Ramos (cell line): ENCODE data around the gene CNN1.

Experiments
- in situ Hi-C: fragments of 300-500 bp; cut with MboI; formaldehyde crosslinking; loops from one replicate; pipeline ENCODE4 v1.14.3; 2022; ENCODE audit warnings: low sequenced_read_pairs; ENCODE audit not compliant: unreplicated experiment

CNN1 gene

DNA sequence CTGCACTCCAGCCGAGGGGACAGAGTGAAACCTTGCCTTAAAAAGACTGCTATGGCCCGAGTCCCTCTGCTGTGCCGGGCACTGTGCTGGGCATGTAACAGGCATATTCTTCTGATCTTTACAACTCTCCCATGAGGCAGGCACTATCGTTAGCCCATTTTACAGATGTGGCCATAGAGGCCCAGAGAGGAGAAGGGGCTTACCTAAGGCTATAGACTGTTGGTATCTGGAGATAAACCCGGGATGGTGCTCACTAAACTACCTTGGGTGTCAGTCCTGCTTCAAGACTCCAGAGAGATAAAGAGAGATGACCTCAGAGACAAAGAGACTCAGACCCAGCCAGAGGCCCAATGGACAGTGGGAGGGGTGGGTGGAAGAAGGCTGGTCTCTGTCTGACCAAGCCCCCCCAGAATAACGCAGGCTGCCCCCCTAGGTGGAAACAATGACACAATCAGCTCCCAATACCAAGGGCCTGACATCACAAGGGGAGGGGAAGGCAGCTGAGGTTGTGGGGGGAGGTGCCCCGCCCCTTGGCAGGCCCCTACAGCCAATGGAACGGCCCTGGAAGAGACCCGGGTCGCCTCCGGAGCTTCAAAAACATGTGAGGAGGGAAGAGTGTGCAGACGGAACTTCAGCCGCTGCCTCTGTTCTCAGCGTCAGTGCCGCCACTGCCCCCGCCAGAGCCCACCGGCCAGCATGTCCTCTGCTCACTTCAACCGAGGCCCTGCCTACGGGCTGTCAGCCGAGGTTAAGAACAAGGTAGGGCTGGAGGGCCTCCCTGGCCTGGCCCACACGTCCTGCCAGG is at the start of gene CNN1:
Gene CNN1, plus strand, starts transcription at position 620 of the 805 bp plus-strand sequence. Its CDS starts 77 bp downstream, at position 697.
- in situ Hi-C loops, result no loop called here

DNA sequence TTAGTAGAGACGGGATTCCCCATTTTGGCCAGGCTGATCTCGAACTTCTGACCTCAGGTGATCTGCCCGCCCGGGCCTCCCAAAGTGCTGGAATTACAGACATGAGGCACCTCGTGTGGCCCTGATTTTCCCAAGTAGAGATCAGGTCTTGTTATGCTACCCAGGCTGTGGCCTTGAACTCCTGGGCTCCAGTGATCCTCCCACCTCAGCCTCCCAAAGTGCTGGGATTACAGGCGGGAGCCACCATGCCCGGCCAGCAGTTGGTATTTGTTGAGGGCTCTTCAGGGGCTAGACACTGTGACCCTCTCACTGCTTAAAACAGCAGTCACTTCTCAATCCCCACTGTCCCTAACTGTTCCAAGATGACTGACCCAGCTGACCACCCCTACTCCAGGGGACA is 49.3 kb upstream of the CNN1 start:
- in situ Hi-C loops, result no loop called here

DNA sequence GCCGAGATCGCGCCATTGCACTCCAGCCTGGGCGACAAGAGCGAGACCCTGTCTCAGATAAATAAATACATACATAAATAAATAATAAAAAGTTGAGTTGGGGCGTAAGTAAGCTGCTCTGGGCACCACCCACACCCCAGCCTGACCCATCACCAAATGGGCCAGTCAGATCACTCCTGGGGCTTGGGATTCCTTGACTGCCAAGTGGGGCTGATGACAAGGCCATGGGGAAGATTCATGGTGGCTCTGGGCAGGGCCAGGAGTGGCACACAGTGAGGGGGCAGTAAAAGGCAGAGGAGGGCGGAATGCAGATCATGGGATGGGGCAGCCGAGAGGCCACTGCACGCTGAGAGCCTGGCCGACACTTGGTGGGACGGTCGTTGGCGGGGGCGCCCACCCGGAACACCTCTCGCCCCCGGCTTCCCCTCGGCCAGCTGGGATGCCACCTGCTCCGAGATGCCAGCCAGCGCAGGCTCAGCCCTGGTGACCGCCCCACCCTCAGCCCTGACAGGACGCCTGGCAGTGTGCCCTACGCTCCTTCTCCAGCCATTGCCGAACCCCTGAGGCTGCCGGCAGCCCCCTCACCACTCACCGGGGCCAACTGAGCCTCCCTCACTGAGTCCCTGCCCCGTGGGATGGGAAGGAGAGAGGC is 43.9 kb upstream of the CNN1 start:
- in situ Hi-C loops, result loop anchor here (5.0 kb wide), 1 partner anchor 93 kb away; no protein-coding TSS in a partner anchor

DNA sequence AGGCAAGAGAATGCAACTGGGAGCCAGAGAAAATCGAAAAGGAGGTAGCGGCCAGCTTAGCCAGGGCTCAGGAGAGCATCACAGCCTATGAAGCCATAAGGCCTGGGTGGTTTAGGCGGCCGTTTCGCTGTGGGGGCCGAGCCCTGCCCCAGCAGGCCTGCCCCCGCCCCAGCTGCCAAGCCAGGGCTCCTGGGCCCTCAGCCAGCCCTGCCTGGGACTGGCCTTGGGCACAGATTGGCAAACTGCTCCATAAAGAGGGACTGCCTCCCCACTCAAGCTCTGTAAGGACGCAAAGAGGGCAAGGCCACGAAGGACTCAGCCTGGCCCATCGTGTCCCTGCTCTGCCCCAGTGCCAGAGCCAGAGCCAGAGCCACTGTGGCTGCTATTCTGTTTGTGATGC is 43.2 kb upstream of the CNN1 start:
- in situ Hi-C loops, result loop anchor here (5.0 kb wide), 1 partner anchor 92 kb away; no protein-coding TSS in a partner anchor

DNA sequence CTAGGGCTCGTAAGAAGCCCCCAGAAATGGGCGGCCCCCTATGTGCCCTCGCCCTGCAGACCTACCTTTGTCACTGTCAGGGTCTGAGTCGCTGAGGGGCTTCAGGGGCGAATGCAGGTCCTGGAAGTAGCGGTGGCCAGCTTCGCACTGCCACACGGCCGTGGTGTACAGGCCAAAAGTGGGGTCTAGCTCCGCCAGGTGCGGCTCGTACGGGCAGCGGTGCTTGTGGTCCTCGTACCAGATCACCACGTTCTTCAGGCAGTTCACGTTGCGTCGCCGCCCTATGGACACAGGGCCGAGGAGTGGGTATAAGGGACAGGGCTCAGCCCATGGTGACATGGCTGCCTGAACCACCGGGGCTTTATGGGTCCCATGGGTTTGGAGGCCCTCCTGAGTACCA is 42.8 kb upstream of the CNN1 start:
- in situ Hi-C loops, result loop anchor here (5.0 kb wide), 1 partner anchor 91 kb away; no protein-coding TSS in a partner anchor

DNA sequence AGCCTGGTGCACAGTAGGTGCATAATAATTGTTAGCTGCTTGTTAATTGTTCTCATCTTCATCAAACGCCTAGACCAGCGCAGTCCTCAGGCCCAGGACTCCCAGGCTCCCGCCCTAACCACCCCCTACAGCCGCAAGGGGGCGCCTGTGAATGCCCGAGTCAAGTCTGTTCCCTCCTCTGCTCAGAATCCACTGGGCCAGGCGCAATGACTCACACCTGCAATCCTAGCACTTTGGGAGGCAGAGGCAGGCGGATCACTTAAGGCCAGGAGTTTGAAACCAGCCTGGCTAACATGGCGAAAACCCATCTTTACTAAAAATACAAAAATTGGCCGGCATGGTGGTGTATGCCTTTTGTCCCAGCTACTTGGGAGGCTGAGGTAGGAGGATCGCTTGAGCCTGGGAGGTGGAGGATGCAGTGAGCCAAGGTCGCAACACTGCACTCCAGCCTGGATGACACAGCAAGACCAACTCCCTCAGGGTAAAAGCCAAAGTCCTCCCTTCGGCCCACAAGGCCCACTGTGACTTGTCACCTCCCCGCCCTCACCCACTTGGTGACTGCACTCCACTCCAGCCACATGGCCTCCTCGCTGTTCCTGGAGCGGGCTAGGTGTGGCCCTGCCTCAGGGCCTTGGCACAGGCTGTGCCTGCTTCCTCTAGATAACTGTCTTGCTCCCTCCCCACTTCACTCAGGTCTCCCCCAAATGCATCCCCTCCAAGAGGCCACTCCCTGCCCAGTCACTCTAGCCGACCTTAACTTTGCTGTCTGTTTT is 42.1 kb upstream of the CNN1 start:
- in situ Hi-C loops, result loop anchor here (5.0 kb wide), 1 partner anchor 91 kb away; no protein-coding TSS in a partner anchor

DNA sequence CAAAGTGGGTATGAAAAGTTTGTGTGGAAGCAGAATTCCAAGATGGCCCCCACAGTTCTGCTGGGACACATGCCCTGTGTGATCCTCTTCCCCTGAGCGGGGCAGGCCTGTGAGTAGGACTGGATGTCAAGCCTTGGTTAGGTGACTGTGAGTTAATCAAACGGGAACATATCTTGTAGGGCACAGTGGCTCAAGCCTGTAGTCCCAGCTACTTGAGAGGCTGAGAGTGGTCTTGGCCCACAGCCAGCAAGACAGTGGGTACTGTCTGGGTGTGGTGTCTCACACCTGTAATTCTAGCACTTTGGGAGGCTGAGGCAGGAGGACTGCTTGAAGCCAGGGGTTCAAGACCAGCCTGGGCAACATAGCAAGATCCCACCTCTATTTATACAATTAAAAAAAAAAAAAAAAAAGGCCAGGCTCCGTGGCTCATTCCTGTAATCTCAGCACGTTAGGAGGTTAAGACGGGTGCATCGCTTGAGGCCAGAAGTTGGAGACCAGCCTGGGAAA is 39.4 kb upstream of the CNN1 start:
- in situ Hi-C loops, result loop anchor here (5.0 kb wide), 1 partner anchor 88 kb away; no protein-coding TSS in a partner anchor

DNA sequence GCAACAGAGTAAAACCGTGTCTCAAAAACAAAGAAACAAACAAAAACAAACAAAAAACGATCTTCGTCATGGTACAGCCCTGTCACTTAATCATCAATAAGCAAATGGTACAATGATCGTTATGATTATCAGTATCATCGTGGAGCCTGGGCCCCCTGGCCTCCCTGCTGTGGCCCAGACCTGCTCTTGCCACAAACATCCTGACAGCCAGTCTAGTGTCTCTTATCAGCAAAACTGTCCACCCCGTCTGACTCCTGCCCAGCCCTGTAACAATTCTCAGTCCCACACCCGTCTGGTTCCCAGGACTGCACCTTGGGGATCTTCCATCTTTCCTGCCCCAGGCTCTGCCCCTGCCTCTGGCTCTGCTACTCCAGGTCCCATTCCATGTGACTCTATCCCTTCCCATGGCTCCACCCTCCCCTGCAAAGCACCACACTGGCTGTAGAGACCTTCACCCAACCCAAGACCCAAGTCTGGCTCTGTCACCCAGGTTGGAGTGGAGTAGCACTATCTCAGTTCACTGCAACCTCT is 38.7 kb upstream of the CNN1 start:
- in situ Hi-C loops, result loop anchor here (5.0 kb wide), 1 partner anchor 87 kb away; no protein-coding TSS in a partner anchor

DNA sequence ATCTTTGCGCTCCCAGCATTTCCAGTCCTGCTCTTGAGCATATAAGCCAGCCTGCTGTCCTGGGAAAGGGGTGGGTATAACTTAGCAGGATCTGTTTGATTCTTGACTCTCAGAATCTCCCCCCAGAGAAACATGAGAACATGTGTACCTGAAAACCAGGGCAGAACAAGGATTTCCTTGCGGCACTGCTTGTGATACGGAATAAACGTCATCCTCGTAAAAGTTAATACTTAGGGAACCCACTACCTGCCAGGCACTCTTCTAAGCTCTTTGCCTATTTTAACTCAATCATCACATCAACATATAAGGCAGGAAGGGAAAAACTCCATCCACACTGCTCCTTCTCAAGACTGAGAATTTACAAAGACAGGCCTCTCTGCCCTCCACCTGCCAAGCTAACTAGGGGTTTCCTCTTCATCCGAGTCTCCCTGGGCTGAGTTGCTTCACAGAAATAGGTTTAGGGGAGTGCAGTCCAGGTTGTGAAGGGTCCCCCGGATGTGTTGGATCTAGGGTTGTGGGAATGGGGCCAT is 34.1 kb upstream of the CNN1 start:
- in situ Hi-C loops, result no loop called here

DNA sequence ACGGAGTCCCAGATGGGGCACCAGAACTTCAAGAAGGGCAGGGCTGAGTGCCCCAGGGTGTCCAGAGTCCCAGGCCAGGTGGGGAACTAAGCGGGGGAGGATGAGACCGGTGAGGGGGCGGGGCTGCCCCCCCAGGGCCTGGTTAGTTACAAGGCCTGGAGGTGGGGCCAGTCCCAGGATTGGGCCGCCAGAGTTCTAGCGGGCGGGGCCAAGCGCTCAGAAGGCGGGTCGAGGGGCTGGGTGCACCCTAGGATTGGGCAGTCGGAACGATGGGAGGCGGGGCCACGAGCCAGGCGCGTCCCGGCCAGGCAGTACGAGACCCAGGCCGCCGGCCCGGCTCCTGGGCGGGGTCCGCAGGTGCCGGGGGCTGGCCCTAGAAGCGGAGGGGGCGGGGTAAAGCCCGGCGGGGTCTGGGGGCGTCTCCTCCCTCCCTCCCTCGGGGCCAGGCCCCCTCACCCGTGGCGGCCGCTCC is 33.6 kb upstream of the CNN1 start:
- in situ Hi-C loops, result no loop called here

DNA sequence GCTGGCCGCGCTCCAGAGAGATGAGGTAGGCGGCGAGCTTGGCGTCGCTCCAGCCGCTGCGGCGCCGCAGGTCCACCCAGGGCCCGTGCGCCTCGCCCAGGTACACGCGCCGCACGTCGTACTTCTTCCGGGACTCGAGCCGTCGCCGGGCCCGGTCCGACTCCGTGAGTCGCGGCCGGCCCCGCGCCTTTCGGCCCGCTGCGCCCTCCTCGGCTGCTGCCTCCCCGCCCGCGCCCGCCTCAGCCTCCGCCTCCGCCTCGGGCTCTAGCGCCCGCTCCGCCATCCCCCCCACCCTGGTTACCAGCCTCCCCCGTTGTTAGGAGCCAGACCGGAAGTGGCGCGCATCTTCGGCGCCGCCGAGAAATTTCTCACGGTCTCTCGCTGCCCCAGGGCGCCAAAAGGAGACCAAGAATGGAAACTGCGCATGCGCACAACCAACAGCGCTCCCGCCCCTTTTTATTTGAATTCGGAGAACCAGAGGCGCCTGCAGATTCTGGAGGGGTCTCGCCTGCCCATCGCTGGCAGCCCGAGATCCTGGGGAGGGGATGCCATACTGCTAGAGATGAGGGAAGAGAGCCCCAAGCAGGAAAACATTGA is 33.0 kb upstream of the CNN1 start, which contains the start of gene ZNF653:
Gene ZNF653, minus strand, starts transcription at position 336 of the 597 bp plus-strand sequence. Its CDS starts 53 bp downstream, at position 283.
- in situ Hi-C loops, result no loop called here

DNA sequence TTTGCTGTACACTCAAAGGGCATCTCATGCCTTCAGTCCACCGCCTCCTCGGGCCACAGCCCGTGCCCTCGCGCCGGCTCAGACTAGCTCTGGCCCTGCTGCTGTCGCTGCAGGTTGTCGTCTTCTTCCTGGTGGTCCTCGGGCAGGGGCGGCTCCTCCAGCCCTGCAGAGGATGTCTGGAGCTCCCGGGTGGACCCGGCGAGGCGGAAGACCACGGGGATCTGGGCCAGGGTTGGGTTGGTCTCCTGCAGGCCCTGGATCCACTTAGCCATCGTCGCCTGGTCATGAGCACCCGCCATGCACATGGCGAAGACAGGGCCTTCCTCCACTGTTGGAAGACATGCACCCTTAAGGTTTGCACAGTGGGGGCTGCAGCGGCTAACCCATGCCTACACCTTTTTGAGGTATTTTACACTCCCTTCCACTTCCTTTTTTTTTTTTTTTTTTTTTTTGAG is 32.5 kb upstream of the CNN1 start:
- in situ Hi-C loops, result no loop called here

DNA sequence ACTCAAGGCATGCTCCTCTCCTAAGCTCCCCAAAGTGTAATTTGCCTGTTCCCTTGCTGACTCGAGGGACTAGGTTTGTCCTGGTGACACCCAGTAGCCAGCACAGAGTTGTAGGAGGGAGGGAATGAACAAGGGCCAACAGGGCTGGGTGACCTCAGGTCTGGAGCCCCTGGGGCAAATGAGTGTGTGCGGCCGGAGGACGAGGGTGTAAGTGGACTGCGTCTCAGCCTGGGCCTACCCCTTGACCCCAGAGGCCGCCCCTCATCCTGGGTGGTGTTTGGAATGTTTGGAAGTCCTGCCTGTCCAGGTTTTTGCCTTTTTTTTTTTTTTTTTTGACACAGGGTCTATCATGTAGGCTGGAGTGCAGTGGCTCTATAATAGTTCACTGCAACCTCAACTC is 31.7 kb upstream of the CNN1 start:
- in situ Hi-C loops, result no loop called here

DNA sequence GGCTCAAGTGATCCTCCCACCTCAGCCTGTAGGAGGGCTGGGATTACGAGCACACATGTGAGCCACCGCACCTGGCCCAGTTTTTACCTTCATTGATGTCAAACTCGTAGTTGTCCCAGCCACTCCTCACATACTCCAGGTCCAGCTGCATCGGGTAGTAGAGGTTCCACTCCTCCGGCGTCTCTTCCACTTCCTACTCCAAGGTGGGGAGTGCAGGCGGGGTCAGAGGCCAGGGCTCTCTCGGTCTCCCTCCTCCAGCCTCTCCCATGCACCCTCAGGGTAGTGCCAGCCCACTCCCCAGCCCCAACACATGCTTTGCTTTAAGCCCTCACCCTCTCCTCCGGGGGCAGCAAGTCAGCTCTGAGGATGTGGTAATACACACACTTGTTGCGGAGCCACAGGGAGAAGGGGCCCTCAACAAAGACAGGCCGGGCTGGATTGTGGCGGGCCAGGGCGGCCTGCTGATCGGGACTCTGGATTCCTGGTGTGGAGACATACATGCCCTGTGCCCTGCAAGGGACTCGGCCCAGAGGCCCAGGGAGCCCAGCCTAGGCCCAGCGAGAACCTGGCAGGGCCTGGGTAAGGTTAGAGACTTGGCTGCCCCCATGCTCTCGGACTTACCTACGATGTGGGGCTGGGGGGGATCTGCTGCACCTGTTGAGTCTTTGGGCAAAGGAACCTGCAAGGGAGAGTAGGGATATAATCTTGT is 31.1 kb upstream of the CNN1 start:
- in situ Hi-C loops, result no loop called here

DNA sequence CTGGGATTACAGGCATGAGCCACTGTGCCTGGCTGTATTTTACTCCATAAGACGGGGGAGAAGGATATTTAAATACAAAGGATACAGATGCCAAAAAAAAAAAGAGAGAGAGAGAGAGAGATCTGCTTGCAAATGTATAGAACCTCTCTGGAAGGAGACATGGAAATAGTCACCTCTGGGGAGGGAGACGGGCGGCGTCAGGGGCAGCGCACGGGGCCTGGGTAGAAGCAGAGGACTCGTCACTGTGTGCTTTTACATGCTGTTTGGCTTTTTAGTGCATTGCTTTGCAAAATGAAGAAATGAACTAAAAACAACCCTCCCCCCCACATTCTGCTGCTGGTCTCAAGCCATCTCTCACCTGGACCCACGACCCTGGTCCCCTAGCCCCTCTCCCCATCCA is 28.2 kb upstream of the CNN1 start:
- in situ Hi-C loops, result no loop called here

DNA sequence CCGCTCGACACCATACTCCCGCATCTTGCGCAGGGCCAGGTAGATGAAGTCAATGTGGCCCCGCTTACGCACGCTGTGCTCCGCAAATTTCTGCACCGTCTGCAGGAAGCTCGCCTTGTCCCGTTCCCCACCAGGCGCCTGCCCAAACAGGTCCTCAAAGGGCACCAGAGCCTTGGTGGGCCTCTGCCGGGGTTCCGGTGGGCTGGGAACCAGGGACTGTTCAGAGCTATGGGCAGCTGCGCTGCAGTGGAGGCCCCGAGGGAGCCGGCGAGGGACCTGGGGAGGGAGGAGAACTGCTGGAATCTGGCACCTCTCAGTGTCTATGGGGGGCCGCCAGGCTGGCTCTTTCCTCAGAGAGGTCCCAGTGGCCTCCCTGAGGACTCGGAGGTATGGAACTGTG is 24.7 kb upstream of the CNN1 start:
- in situ Hi-C loops, result no loop called here

DNA sequence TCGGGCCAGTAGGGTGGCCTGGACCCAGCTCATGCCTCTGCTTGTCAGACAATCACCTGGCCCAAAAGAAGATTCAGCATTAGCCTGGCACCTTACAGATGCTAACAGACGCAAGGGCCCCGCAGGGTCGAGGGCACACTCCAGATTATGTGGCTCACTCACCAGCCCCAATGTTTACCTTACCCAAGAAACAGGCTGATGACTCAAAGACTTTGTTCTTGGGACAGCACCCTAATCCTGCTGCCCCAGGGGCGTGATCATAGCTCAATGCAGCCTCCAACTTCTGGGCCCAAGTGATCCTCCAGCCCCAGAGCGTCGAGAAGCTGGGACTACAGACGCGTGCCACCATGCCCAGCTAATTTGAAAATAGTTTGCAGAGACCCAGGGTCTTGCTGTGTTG is 19.5 kb upstream of the CNN1 start:
- in situ Hi-C loops, result no loop called here

DNA sequence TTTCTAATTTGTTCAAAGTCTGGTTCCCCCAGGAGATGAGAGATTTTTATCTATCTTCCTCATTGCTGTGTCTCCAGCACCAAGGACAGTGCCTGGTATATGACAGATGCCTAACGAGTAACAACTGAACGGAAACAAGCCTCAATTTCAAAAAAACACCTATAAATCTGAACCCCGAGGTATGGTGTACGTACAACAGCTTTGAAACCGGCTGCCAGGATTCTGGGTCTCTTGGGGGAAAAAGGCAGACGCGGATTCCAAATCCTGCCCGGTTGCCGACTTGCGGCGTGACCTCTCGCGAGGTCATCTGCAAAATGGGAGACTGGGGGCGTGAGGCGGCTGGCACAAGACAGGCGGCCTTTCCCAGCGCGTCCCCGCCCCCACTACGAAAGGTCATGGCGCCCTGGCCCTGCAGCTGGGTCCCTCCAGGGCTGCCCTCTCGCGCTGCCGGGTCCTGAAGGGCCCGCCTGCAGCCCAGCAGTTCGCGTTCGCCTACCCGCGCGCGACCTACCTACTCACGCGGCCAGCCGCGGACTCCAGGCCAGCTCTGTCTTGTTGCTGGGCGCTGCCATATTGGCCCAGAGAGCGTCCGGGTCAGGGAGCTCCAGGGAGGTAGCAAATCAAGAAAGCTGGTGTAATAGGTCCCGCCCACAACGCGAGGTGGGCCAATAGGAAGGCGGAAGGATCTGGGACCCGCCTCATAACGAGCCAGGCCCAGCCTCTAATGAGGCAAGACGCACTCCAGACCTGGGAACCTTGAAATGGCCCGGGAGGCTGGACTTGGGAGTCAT is 9.9 kb upstream of the CNN1 start, which contains the start of gene ECSIT:
Gene ECSIT, minus strand, starts transcription at position 584 of the 791 bp plus-strand sequence. CDS start 9,964 bp downstream, outside the sequence.
- in situ Hi-C loops, result no loop called here
